Endothelial cell of umbilical vein (primary cell): ENCODE results near the gene RAB11FIP3. TPM values are rescaled to one million over a fixed set of nuclear protein-coding genes. Genes with fewer than 3 reads are reported as not detected.

Source experiments
- BruUV-seq: library from RNA; stranded (reverse); fragments of 400-500 nt; replicated peaks from 2 replicates; lab custom pipeline; 2021; lab: Mats Ljungman, UMichigan
- CTCF ChIA-PET: fragments of 300-600, 350-600 bp; sonication (Branson Sonifier 250); formaldehyde crosslinking; loops from one replicate; lab custom pipeline; 2021; ENCODE audit warnings: antibody characterized with exemption, inconsistent platforms; lab: Charles Lee
- POLR2A ChIA-PET: fragments of 300-600, 350-600 bp; sonication (Branson Sonifier 250); formaldehyde crosslinking; loops from one replicate; lab custom pipeline; 2021; ENCODE audit warnings: antibody characterized with exemption, inconsistent platforms; lab: Charles Lee
- DNase-seq: peaks from one replicate; pipeline ENCODE4 v3.0.0-alpha.2; 2011; ENCODE audit warnings: low read depth, low spot score
- FAIRE-seq: peaks from 2 replicates; lab custom pipeline; 2011; peaks lifted over from hg19 to GRCh38; lab: Jason Lieb, UNC
- H2AFZ ChIP-seq: 2 replicates; pipeline ENCODE4 v1.6.0; 2012; ENCODE audit warnings: low read depth, low read length, control low read depth, inconsistent platforms
- H3K27ac ChIP-seq: 2 replicates; pipeline ENCODE4 v1.5.1; 2011; ENCODE audit warnings: low read depth, mild to moderate bottlenecking, control low read depth, low read length, moderate library complexity; ENCODE audit not compliant: insufficient read depth
- H3K27me3 ChIP-seq, 2 experiments: 2 replicates each; pipeline versions ENCODE4 v1.6.0 to v1.6.1; 2011; ENCODE audit warnings: low read length in 2 of 2, mixed read lengths in 1 of 2; ENCODE audit not compliant: control insufficient read depth in 2 of 2, insufficient read depth in 2 of 2
- H3K36me3 ChIP-seq, 2 experiments: 2 replicates in 1 of 2; 3 replicates in 1 of 2; pipeline ENCODE4 v1.5.1; 2011; ENCODE audit warnings: low read length in 2 of 2, mild to moderate bottlenecking in 1 of 2, moderate library complexity in 1 of 2; ENCODE audit not compliant: control insufficient read depth in 2 of 2, insufficient read depth in 2 of 2; ENCODE audit errors: extremely low read depth in 1 of 2
- H3K4me1 ChIP-seq: 3 replicates; pipeline ENCODE4 v1.5.1; 2011; ENCODE audit warnings: mild to moderate bottlenecking, low read length; ENCODE audit not compliant: control insufficient read depth, insufficient read depth; ENCODE audit errors: extremely low read depth
- H3K4me2 ChIP-seq: 2 replicates; pipeline ENCODE4 v1.6.1; 2011; ENCODE audit warnings: low read length, control low read depth, mixed read lengths; ENCODE audit not compliant: insufficient read depth
- H3K4me3 ChIP-seq, 3 experiments: fragments of 200-600 bp in 1 of 3; sonication (generic), shearing (Covaris generic) in 1 of 3; replicated peaks in 1 of 3; 2 replicates each; pipeline ENCODE4 v1.5.1; 2011 to 2016; ENCODE audit warnings: control low read depth in 3 of 3, low read length in 3 of 3, mild to moderate bottlenecking in 2 of 3, inconsistent platforms in 1 of 3, low read depth in 1 of 3, moderate library complexity in 1 of 3; ENCODE audit not compliant: insufficient read depth in 1 of 3
- H3K79me2 ChIP-seq: 2 replicates; pipeline ENCODE4 v1.6.0; 2012; ENCODE audit warnings: low read length, inconsistent platforms; ENCODE audit not compliant: control insufficient read depth, insufficient read depth
- H3K9ac ChIP-seq: replicated peaks from 2 replicates; pipeline ENCODE3; 2011; ENCODE audit warnings: low read length, control low read depth; ENCODE audit not compliant: insufficient read depth; ENCODE audit errors: extremely low read depth
- H3K9me1 ChIP-seq: replicated peaks from 3 replicates; pipeline ENCODE4 v1.6.0; 2011; ENCODE audit warnings: mild to moderate bottlenecking, low read length; ENCODE audit not compliant: control insufficient read depth, insufficient read depth; ENCODE audit errors: extremely low read depth
- H3K9me3 ChIP-seq: replicated peaks from 2 replicates; pipeline ENCODE4 v1.5.1; 2012; ENCODE audit warnings: low read length, inconsistent platforms; ENCODE audit not compliant: control insufficient read depth, insufficient read depth
- H4K20me1 ChIP-seq: replicated peaks from 2 replicates; pipeline ENCODE3; 2011; ENCODE audit warnings: mild to moderate bottlenecking, low read length; ENCODE audit not compliant: control insufficient read depth, insufficient read depth; ENCODE audit errors: extremely low read depth
- CTCF ChIP-seq, 2 donors: IDR thresholded peaks; 1 replicate in 1 of 2; 2 replicates in 1 of 2; pipeline ENCODE4 v1.5.1; 2011; ENCODE audit warnings: low read length in 2 of 2, mild to moderate bottlenecking in 2 of 2, moderate library complexity in 2 of 2, control low read depth in 1 of 2, inconsistent platforms in 1 of 2, low read depth in 1 of 2; ENCODE audit not compliant: insufficient read depth in 1 of 2; ENCODE audit errors: extremely low read depth in 1 of 2
- EZH2 ChIP-seq: IDR thresholded peaks from 2 replicates; pipeline ENCODE4 v1.6.1; 2012; ENCODE audit warnings: borderline replicate concordance, low read depth, mild to moderate bottlenecking, moderate library complexity, low read length, inconsistent platforms; ENCODE audit not compliant: severe bottlenecking
- FOS ChIP-seq: IDR thresholded peaks from 2 replicates; pipeline ENCODE4 v1.6.1; 2011; ENCODE audit warnings: mild to moderate bottlenecking, low read length, moderate library complexity, borderline replicate concordance; ENCODE audit not compliant: insufficient read depth
- GATA2 ChIP-seq: IDR thresholded peaks from 2 replicates; pipeline ENCODE4 v1.7.0; 2011; ENCODE audit warnings: low read depth, mild to moderate bottlenecking, moderate library complexity, mixed read lengths, low read length; ENCODE audit not compliant: insufficient read length, insufficient read depth
- JUN ChIP-seq: IDR thresholded peaks from 2 replicates; pipeline ENCODE4 v1.6.1; 2011; ENCODE audit warnings: borderline replicate concordance, low read depth; ENCODE audit not compliant: insufficient read length, insufficient read depth
- MYC ChIP-seq: IDR thresholded peaks from one replicate; pipeline ENCODE4 v1.6.1; 2011; ENCODE audit warnings: mild to moderate bottlenecking, low read depth, low read length
- POLR2A ChIP-seq: IDR thresholded peaks from 2 replicates; pipeline ENCODE4 v1.6.1; 2012; ENCODE audit warnings: low read depth, mild to moderate bottlenecking, control low read depth, low read length
- POLR2AphosphoS5 ChIP-seq: IDR thresholded peaks from 2 replicates; pipeline ENCODE4 v1.6.1; 2012; ENCODE audit warnings: low read depth, mild to moderate bottlenecking, control low read depth, low read length, moderate library complexity; ENCODE audit not compliant: insufficient read depth
- dilution Hi-C: fragments of 300-500 bp; cut with MboI; formaldehyde crosslinking; loops from one replicate; pipeline ENCODE4 v1.15.0; 2019; ENCODE audit warnings: low sequenced_read_pairs; ENCODE audit not compliant: extremely low pct_ligation_motif_present
- intact Hi-C: fragments of 100-400 bp; cut with micrococcal nuclease; formaldehyde crosslinking; loops from one replicate; pipeline ENCODE4 v1.10.0; 2022
- polyA plus RNA-seq, 4 experiments: library from polyadenylated mRNA; depleted of rRNA in 3 of 4; stranded (reverse) in 3 of 4; unstranded in 1 of 4; fragments of >200 nt; gene quantifications; 2 replicates each; pipeline versions ENCODE4 v1.2.1 to v1.2.3, GENCODE V29; 2011 to 2012; ENCODE audit warnings: missing spikeins in 1 of 4
- total RNA-seq: library from RNA; stranded (reverse); gene quantifications from 2 replicates; pipeline ENCODE4 v1.2.3, GENCODE V29; 2021
- TF ChIP-seq, protein P1 (sequence below): IDR thresholded peaks from 2 replicates; pipeline ENCODE4 v1.6.1; 2011; ENCODE audit not compliant: insufficient read depth, insufficient read length

Gene RAB11FIP3
- total and polyA plus RNA-seq, 2 donors (not counting 3 experiments of a cell fraction or from before 2014, with no cell fraction given) = 20.5 to 75.9 TPM

DNA sequence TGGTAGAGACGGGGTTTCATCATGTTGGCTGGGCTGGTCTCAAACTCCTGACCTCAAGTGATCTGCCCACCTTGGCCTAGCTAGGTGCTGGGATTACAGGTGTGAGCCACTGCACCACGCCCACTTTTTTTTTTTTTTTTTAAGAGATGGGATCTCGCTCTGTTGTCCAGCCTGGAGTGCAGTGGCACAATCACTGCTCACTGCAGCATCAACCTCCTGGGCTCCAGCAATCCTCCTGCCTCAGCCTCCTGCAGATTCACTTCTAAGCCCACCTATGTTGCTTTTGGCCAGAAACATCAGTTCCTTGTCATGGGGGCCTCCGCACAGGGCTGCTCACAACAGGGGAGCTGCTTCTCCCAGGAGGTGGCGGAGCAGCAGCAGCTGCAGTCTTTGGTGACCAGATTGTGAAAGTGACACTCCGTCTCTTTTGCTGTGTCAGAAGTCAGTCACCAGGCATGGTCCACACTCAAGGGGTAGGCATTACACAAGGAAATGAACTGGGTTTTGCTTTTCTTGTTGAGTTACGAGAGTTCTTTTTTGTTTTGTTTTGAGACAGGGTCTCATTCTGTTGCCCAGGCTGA lies 32.9 kb upstream of the RAB11FIP3 start:
- intact Hi-C loops (loop anchor here (1.0 to 5.0 kb wide), 3 partner anchors 103 to 268 kb away; no protein-coding TSS in a partner anchor), dilution Hi-C loops (no loop called here)
- Histone ChIP-seq H3K9me1 (no peaks in the 10 kb centered on the region), H3K27me3 (no peaks in the 10 kb centered on the region), H3K36me3 (no peaks in the 10 kb centered on the region), H3K27ac (no peak overlapping the region), H4K20me1 (no peaks in the 10 kb centered on the region), H3K9me3 (no peaks in the 10 kb centered on the region), H2AFZ (no peak overlapping the region), H3K79me2 (no peaks in the 10 kb centered on the region), H3K9ac (no peak overlapping the region), H3K4me2 (no peak overlapping the region), H3K4me3 (no peak overlapping the region), H3K4me1 (peaks cover 3% of the 10 kb centered on the region)
- ChIA-PET POLR2A (no interaction called here), CTCF (interaction anchor here (0.7 to 2.0 kb wide), 10 partner anchors 8 to 295 kb away, joined by 3 to 26 read pairs (median 4); partner anchors contain the start of gene DECR2)
- BruUV-seq = no TSS peak
- DNase-seq (no peak), FAIRE-seq (peak; percentile 15)
- TF ChIP-seq FOS (no peak), EZH2 (no peak), JUN (no peak), POLR2AphosphoS5 (no peak), CTCF (IDR thresholded peaks at IDR 0.05; ENCODE audit: extremely low read depth in 1 of 2, insufficient read depth in 1 of 2, low read depth in 1 of 2, low read length in 2 of 2) (no peak), MYC (no peak), POLR2A (no peak), GATA2 (no peak)
- TF ChIP-seq, protein P1, sequence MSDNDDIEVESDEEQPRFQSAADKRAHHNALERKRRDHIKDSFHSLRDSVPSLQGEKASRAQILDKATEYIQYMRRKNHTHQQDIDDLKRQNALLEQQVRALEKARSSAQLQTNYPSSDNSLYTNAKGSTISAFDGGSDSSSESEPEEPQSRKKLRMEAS = no peak
